A673 (cell line): ENCODE results near the gene FRY. TPM values are rescaled to one million over a fixed set of nuclear protein-coding genes. Genes with fewer than 3 reads are reported as not detected.

Source experiments
- BruUV-seq: library from RNA; stranded (reverse); fragments of 400-500 nt; replicated peaks from 2 replicates; lab custom pipeline; 2021; lab: Mats Ljungman, UMichigan
- CTCF ChIA-PET: fragments of 300-600 bp; sonication (Branson Sonifier 250); formaldehyde crosslinking; loops from one replicate; lab custom pipeline; 2022; ENCODE audit warnings: antibody characterized with exemption; lab: Charles Lee
- POLR2A ChIA-PET: fragments of 300-600 bp; sonication (Branson Sonifier 250); formaldehyde crosslinking; loops from one replicate; lab custom pipeline; 2022; ENCODE audit warnings: antibody characterized with exemption; ENCODE audit not compliant: low non-redundant PET; lab: Charles Lee
- DNase-seq: peaks from one replicate; pipeline ENCODE4 v3.0.0-alpha.2; 2015; ENCODE audit warnings: low spot score
- H3K27ac ChIP-seq: fragments of 200-600 bp; sonication (generic); 2 replicates; pipeline ENCODE4 v1.5.1; 2016; ENCODE audit warnings: mixed run types, low read depth, mild to moderate bottlenecking, mixed read lengths, antibody characterized with exemption, low read length; ENCODE audit not compliant: poor library complexity, severe bottlenecking
- H3K27me3 ChIP-seq: fragments of 200-600 bp; sonication (generic); replicated peaks from 2 replicates; pipeline ENCODE4 v1.6.1; 2017; ENCODE audit warnings: mixed run types, low read depth, mild to moderate bottlenecking, mixed read lengths, antibody characterized with exemption, low read length; ENCODE audit not compliant: insufficient read depth, poor library complexity
- H3K36me3 ChIP-seq: fragments of 200-600 bp; sonication (generic); 2 replicates; pipeline ENCODE4 v1.6.1; 2016; ENCODE audit warnings: mixed run types, mild to moderate bottlenecking, mixed read lengths, antibody characterized with exemption, low read length; ENCODE audit not compliant: insufficient read depth, poor library complexity, severe bottlenecking
- H3K4me1 ChIP-seq: fragments of 200-600 bp; sonication (generic); 2 replicates; pipeline ENCODE4 v1.6.1; 2017; ENCODE audit warnings: mixed run types, mild to moderate bottlenecking, mixed read lengths, antibody characterized with exemption, low read length; ENCODE audit not compliant: insufficient read depth, poor library complexity, severe bottlenecking
- H3K4me3 ChIP-seq: fragments of 200-600 bp; sonication (generic); 2 replicates; pipeline ENCODE4 v1.5.1; 2016; ENCODE audit warnings: low read depth, mixed run types, mild to moderate bottlenecking, mixed read lengths, low read length; ENCODE audit not compliant: poor library complexity, severe bottlenecking
- H3K9me3 ChIP-seq: fragments of 200-600 bp; sonication (generic); 2 replicates; pipeline ENCODE4 v1.6.1; 2016; ENCODE audit warnings: mixed run types, low read depth, mild to moderate bottlenecking, mixed read lengths, antibody characterized with exemption, low read length; ENCODE audit not compliant: poor library complexity, severe bottlenecking
- CTCF ChIP-seq: fragments of 300-800, 200-600 bp; sonication (generic); conservative IDR thresholded peaks from 2 replicates; pipeline ENCODE4 v1.5.1; 2017; ENCODE audit warnings: low read depth, mild to moderate bottlenecking, antibody characterized with exemption, low read length, moderate library complexity, mixed read lengths
- EZH2 ChIP-seq: fragments of 200-600 bp; sonication (generic); IDR thresholded peaks from 2 replicates; pipeline ENCODE4 v1.6.1; 2017; ENCODE audit warnings: borderline replicate concordance, low read depth, mild to moderate bottlenecking, mixed read lengths, antibody characterized with exemption, low read length; ENCODE audit not compliant: poor library complexity, severe bottlenecking
- intact Hi-C: fragments of 100-400 bp; cut with micrococcal nuclease; formaldehyde crosslinking; loops from one replicate; pipeline ENCODE4 v1.10.0; 2022; ENCODE audit not compliant: unreplicated experiment
- total RNA-seq: library from RNA; stranded (reverse); gene quantifications from 2 replicates; pipeline ENCODE4 v1.2.3, GENCODE V29; 2021

FRY gene
- total RNA-seq, 1 experiment from 2014 or later = 0.58 TPM

- intact Hi-C loops = no loop called here
- H3K27ac ChIP-seq = no peak overlapping the region
- no peak overlapping the region for H3K4me3 ChIP-seq
- H3K4me1 ChIP-seq = no peaks in the 10 kb centered on the region
- ChIA-PET CTCF (no interaction called here), POLR2A (no interaction called here)
- TF ChIP-seq EZH2 = no peak
- no peak for TF ChIP-seq CTCF
- no peaks in the 10 kb centered on the region for H3K9me3 ChIP-seq
- no TSS peak for BruUV-seq
- no peaks in the 10 kb centered on the region for H3K36me3 ChIP-seq
- no peaks in the 10 kb centered on the region for H3K27me3 ChIP-seq
- DNase-seq = no peak
These were observed 104.1 kb downstream of the FRY start for GRCh38 chr13:32135655-32136054.

GRCh38 chr13:32136061-32136460 lies 104.5 kb downstream of the FRY start:
- Histone ChIP-seq H3K27me3 (no peaks in the 10 kb centered on the region), H3K9me3 (no peaks in the 10 kb centered on the region), H3K4me1 (no peaks in the 10 kb centered on the region), H3K36me3 (no peaks in the 10 kb centered on the region), H3K4me3 (no peak overlapping the region), H3K27ac (no peak overlapping the region)
- BruUV-seq = no TSS peak
- TF ChIP-seq EZH2 = no peak
- no peak for TF ChIP-seq CTCF
- CTCF ChIA-PET = no interaction called here
- no peak for DNase-seq
- intact Hi-C loops = no loop called here
- POLR2A ChIA-PET = no interaction called here

- intact Hi-C loops = no loop called here
- CTCF ChIA-PET = no interaction called here
- no peak overlapping the region for H3K27ac ChIP-seq
- BruUV-seq = no TSS peak
- no peak for TF ChIP-seq CTCF
- H3K27me3 ChIP-seq = no peaks in the 10 kb centered on the region
- DNase-seq = no peak
- no peaks in the 10 kb centered on the region for H3K4me1 ChIP-seq
- POLR2A ChIA-PET = no interaction called here
- no peak overlapping the region for H3K4me3 ChIP-seq
- no peaks in the 10 kb centered on the region for H3K9me3 ChIP-seq
- H3K36me3 ChIP-seq = no peaks in the 10 kb centered on the region
These were observed 105.1 kb downstream of the FRY start for GRCh38 chr13:32136716-32137115.

GRCh38 chr13:32139251-32139650 lies 107.7 kb downstream of the FRY start:
- Histone ChIP-seq H3K27me3 (no peaks in the 10 kb centered on the region), H3K27ac (no peak overlapping the region), H3K4me3 (no peak overlapping the region), H3K4me1 (no peaks in the 10 kb centered on the region), H3K36me3 (no peaks in the 10 kb centered on the region), H3K9me3 (no peaks in the 10 kb centered on the region)
- CTCF ChIA-PET = no interaction called here
- no TSS peak for BruUV-seq
- TF ChIP-seq EZH2 (no peak), CTCF (no peak)
- POLR2A ChIA-PET = no interaction called here
- intact Hi-C loops = no loop called here
- no peak for DNase-seq
